PFSK-1 (cell line): ENCODE data around the gene LGI1.

Experiments used
- FOXP2 ChIP-seq: optimal IDR thresholded peaks from 2 replicates; pipeline ENCODE3; 2011; ENCODE audit warnings: borderline replicate concordance, control low read depth, inconsistent platforms; ENCODE audit not compliant: insufficient read depth; ENCODE audit errors: extremely low read length, extremely low read depth
- POLR2AphosphoS5 ChIP-seq: IDR thresholded peaks from 2 replicates; pipeline ENCODE4 v1.6.1; 2012; ENCODE audit warnings: low read depth, mild to moderate bottlenecking, control low read depth, low read length, moderate library complexity
- SIN3A ChIP-seq: IDR thresholded peaks from 2 replicates; pipeline ENCODE4 v1.6.1; 2012; ENCODE audit warnings: mild to moderate bottlenecking, low read length, moderate library complexity, borderline replicate concordance; ENCODE audit not compliant: insufficient read depth
- TAF1 ChIP-seq: IDR thresholded peaks from 2 replicates; pipeline ENCODE4 v1.6.1; 2012; ENCODE audit warnings: low read length, control low read depth, borderline replicate concordance; ENCODE audit not compliant: insufficient read depth
- TF ChIP-seq, protein P1 (sequence below), 2 experiments: IDR thresholded peaks; 2 replicates each; pipeline versions ENCODE4 v1.6.1 to v1.8.0; 2011 to 2012; ENCODE audit warnings: low read depth in 2 of 2, low read length in 2 of 2, control low read depth in 1 of 2, inconsistent platforms in 1 of 2, mild to moderate bottlenecking in 1 of 2, moderate library complexity in 1 of 2; ENCODE audit not compliant: insufficient read depth in 1 of 2

DNA sequence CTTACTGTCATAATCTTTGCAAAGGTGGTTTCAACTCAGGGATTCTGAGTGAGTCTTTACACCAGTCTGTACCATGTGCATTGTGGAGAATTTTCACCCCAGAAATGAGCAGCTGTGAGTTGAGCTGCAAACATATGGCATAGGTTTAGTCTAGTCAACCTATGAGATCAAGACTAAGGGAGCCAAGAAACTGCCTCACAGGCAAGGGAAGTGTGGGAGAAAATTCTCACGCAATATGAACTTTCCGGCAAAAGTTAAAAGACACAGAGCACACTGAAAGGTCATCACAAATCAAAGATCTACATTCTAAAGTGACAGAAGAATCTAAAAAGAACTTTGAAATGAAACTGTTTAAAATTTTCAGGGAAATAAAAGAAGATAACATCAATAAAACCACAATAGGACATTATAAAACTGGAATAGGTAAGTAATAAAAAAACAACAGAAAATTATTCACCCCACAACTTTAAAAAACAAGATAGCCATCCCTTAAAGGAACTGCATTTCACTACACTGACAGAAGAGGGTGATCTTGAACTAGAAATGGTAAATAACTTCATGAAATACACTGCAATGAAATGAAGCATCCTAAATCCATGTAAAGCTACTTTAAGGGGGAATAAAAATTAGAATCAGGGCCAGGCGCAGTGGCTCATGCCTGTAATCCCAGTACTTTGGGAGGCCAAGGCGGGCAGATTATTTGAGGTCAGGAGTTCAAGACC, 63.5 kb downstream of the LGI1 start:
- TF ChIP-seq, protein P1, sequence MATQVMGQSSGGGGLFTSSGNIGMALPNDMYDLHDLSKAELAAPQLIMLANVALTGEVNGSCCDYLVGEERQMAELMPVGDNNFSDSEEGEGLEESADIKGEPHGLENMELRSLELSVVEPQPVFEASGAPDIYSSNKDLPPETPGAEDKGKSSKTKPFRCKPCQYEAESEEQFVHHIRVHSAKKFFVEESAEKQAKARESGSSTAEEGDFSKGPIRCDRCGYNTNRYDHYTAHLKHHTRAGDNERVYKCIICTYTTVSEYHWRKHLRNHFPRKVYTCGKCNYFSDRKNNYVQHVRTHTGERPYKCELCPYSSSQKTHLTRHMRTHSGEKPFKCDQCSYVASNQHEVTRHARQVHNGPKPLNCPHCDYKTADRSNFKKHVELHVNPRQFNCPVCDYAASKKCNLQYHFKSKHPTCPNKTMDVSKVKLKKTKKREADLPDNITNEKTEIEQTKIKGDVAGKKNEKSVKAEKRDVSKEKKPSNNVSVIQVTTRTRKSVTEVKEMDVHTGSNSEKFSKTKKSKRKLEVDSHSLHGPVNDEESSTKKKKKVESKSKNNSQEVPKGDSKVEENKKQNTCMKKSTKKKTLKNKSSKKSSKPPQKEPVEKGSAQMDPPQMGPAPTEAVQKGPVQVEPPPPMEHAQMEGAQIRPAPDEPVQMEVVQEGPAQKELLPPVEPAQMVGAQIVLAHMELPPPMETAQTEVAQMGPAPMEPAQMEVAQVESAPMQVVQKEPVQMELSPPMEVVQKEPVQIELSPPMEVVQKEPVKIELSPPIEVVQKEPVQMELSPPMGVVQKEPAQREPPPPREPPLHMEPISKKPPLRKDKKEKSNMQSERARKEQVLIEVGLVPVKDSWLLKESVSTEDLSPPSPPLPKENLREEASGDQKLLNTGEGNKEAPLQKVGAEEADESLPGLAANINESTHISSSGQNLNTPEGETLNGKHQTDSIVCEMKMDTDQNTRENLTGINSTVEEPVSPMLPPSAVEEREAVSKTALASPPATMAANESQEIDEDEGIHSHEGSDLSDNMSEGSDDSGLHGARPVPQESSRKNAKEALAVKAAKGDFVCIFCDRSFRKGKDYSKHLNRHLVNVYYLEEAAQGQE (IDR thresholded peaks at IDR 0.05; ENCODE audit: insufficient read depth in 1 of 2, low read depth in 2 of 2, low read length in 2 of 2) = no peak
- TF ChIP-seq TAF1 = no peak
- no peak for TF ChIP-seq SIN3A
- TF ChIP-seq POLR2AphosphoS5 = no peak
- no peak for TF ChIP-seq FOXP2
